ENCODE results near the gene ZSCAN12. TPM values are rescaled to one million over a fixed set of nuclear protein-coding genes. Genes with fewer than 3 reads are reported as not detected.
"Not testable (repeated sequence)": the region's sequence is repeated elsewhere in the genome, so short reads cannot be mapped to it uniquely, and the experiment has no call there.

The ZSCAN12 gene
- total RNA-seq: 1 to 10 TPM; 4.4 to 4.7 TPM

DNA sequence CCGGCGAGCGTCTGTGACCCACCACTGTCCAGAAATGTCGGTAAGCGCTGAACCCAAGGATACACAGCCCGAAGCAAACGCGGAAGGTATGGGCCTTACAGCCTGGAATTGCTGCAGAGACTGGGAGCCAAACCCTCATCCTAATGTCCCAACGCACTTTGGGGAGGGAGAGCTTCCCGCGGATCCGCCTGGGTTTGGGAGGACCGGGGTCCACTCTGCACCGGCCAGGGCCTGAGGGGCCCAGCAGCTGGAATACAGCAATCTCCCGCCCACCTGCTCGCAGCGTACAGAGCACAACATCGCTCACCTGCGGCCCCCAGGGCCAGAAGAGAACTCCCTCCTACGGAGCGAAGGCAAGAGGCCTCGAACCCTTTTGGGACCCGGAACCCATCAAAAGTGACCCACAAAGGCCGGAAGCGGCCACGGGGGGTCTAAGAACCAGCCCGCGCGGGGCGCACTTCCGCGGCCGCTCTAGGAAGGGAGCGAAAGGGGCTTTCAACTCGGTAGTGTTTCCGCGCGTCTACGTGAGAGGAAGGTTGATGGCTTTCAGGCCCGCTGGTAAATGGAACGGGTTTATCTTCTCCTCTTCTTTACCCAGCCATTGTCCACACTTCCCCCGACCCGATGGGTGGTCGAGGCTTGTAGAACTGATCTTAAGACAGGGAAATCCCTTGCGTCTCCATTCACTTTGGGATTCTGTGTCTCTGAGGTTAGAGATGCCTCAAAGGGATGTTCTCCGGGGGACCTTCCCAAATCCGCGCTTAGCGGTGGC lies at the start of gene ZSCAN12:
Gene ZSCAN12, minus strand, starts transcription at position 398 of the 772 bp plus-strand sequence. CDS start 1,342 bp downstream, outside the sequence.
- Mint-ChIP-seq H3K36me3 (ENCODE audit: low read depth) (peaks cover 22% of the 10 kb centered on the region), H3K4me1 (ENCODE audit: low read depth) (peaks cover 39% of the 10 kb centered on the region), H3K4me3 (peak within 1 kb of the TSS; percentile 91), H3K27me3 (ENCODE audit: low read depth) (peaks cover 20% of the 10 kb centered on the region), H3K9me3 (no peaks in the 10 kb centered on the region), H3K27ac (peak within 1 kb of the TSS; percentile 91)
- DNase-seq: peak; percentile 90
- CTCF ChIA-PET: no interaction called here
- intact Hi-C loops (cut with micrococcal nuclease): loop anchor here (1.0 to 10.0 kb wide), 8 partner anchors 27 to 285 kb away; partner anchors contain the start of genes PGBD1, ZKSCAN4 and ZSCAN23

DNA sequence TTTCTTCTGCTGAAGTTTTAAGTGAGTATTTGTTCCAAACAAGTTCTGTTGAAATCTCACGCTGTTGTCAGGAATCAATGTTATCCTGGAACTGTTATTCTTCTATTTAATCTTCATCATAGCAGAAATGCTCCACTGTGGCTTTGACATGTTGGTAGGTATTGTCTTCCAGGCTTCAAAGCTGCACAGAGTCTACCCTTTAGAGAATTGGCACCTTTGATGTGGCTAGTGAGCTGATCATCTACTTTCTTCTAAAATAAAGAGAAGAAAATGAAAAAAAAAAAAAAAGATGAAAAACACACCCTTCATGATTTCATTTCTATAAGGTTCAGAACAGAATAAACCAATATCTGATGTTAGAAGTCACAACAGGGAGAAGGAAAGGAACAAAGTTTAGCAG lies 49.5 kb upstream of the ZSCAN12 start:
- no peak overlapping the region for H3K27ac Mint-ChIP-seq
- DNase-seq: no peak
- H3K4me3 Mint-ChIP-seq: no peak overlapping the region
- intact Hi-C loops (cut with micrococcal nuclease): no loop called here
- CTCF ChIA-PET: no interaction called here
- no peaks in the 10 kb centered on the region for H3K36me3 Mint-ChIP-seq (ENCODE audit: low read depth)
- peaks cover 3% of the 10 kb centered on the region for H3K9me3 Mint-ChIP-seq
- peaks cover 26% of the 10 kb centered on the region for H3K4me1 Mint-ChIP-seq (ENCODE audit: low read depth)
- peaks cover 24% of the 10 kb centered on the region for H3K27me3 Mint-ChIP-seq (ENCODE audit: low read depth)

DNA sequence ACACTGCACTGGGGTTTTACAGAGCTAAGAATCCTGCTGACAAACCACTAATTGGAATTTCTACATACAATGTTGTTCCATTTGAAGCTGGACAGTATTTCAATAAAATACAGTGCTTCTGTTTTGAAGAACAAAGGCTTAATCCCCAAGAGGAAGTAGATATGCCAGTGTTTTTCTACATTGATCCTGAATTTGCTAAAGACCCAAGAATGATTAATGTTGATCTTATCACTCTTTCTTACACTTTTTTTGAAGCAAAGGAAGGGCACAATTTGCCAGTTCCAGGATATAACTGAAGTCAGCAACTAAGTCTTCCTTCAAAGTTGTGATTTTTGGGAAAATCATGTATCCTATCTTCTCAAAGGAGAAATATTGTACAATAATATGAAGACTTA lies 48.0 kb upstream of the ZSCAN12 start:
- H3K36me3 Mint-ChIP-seq (ENCODE audit: low read depth); H3K27ac Mint-ChIP-seq; DNase-seq; intact Hi-C loops (cut with micrococcal nuclease); H3K9me3 Mint-ChIP-seq: not testable (repeated sequence)
- Mint-ChIP-seq H3K4me1 (ENCODE audit: low read depth) (peaks cover 39% of the 10 kb centered on the region), H3K27me3 (ENCODE audit: low read depth) (peaks cover 24% of the 10 kb centered on the region), H3K4me3 (peak overlapping the region; percentile 80)
- CTCF ChIA-PET: interaction anchor here (1.4 kb wide), 1 partner anchor 18 kb away, joined by 4 read pairs; no protein-coding TSS in a partner anchor

DNA sequence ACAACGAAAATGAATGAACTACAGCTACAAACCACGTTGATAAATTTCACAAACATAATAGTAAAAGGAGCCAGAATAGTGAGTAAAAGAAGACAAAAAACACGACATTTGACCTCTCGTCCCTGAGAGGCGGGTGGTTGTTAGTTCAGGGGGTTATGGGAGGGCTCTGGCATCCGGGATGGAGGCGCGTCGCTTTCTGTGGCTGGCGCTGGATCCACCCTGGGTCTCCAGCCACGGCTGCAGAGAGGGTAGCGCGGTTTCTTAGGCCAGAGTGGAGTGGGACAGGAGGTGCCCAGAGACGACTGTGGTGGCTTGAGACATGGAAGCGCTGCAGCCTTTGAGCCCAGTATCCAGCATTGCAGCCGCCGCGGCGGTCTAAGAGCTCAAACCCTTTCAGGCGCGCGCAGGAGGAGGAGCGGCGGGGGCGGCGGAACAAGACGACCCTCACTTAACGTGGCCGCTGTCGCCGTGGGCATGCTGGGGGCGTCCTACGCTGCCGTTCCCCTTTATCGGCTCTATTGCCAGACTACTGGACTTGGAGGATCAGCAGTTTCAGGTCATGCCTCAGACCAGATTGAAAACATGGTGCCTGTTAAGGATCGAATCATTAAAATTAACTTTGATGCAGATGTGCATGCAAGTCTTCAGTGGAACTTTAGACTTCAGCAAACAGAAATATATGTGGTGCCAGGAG lies 47.4 kb upstream of the ZSCAN12 start:
- intact Hi-C loops (cut with micrococcal nuclease): no loop called here
- H3K27ac Mint-ChIP-seq: peak overlapping the region; percentile 41

DNA sequence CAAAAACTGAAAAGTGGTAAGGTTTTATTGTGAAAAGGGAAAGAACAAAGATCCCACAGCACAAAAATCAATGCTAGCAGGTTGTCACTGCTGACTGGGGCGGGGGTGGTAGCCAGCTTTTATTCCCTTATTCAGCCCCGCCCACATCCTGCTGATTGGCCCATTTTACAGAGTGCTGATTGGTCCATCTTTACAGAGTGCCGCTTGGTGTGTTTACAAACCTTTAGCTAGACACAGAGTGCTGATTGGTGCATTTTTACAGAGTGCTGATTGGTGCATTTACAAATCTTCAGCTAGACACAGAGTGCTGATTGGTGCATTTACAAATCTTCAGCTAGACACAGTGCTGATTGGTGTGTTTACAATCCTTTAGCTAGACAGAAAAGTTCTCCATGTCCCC lies 45.2 kb upstream of the ZSCAN12 start:
- DNase-seq: peak; percentile 39
- H3K9me3 Mint-ChIP-seq; H3K36me3 Mint-ChIP-seq (ENCODE audit: low read depth); CTCF ChIA-PET; H3K27ac Mint-ChIP-seq: not testable (repeated sequence)
- intact Hi-C loops (cut with micrococcal nuclease): loop anchor here (5.0 kb wide), 2 partner anchors 302 to 1487 kb away; partner anchors contain the start of gene ZKSCAN8
- Mint-ChIP-seq H3K4me3 (peak overlapping the region; percentile 33), H3K27me3 (ENCODE audit: low read depth) (peaks cover 24% of the 10 kb centered on the region), H3K4me1 (ENCODE audit: low read depth) (peaks cover 39% of the 10 kb centered on the region)

More for the DNA sequence above, 47.4 kb upstream of the ZSCAN12 start:
- H3K4me3 Mint-ChIP-seq: peak overlapping the region; percentile 80
- peaks cover 39% of the 10 kb centered on the region for H3K4me1 Mint-ChIP-seq (ENCODE audit: low read depth)
- peak; percentile 10 for DNase-seq
- H3K9me3 Mint-ChIP-seq: peaks cover 3% of the 10 kb centered on the region
- H3K36me3 Mint-ChIP-seq (ENCODE audit: low read depth): no peaks in the 10 kb centered on the region
- peaks cover 24% of the 10 kb centered on the region for H3K27me3 Mint-ChIP-seq (ENCODE audit: low read depth)
- CTCF ChIA-PET: interaction anchor here (1.4 kb wide), 1 partner anchor 19 kb away, joined by 4 read pairs; no protein-coding TSS in a partner anchor

DNA sequence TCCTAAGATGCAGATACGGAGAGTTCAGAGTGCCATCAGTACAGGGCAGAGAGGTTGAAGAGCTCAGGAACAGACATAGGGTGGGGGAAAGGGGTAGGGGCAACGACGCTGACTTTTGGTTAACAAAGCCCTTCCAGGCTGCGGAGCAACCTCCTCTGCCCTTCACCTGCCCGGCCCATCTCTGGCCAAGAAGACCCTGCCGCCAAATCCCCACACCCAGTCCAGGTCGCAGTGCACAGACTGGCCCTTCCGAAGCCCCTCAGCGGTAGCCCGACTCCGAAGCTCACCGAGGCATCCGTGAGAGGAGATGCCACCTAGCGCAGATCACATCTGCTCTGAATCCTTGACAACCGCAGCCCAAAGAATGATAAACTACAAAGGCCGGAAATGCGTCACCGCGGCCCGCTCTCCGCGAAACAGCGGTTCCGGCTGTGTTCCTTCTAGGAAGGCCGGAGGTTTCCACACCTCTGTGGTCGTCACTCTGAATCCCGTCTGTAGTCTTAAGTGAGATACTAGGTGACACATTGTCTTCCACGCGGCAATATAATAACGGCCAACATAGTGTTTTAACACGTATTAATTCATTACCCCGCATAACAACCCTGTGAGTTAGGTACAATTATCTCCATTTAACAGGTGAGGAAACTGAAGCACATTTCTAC lies 43.7 kb upstream of the ZSCAN12 start, which contains the start of gene ZSCAN23:
Gene ZSCAN23, minus strand, starts transcription at position 380 of the 662 bp plus-strand sequence. CDS start 7,225 bp downstream, outside the sequence.
- peak; percentile 93 for DNase-seq
- peaks cover 31% of the 10 kb centered on the region for H3K4me1 Mint-ChIP-seq (ENCODE audit: low read depth)
- peaks cover 24% of the 10 kb centered on the region for H3K27me3 Mint-ChIP-seq (ENCODE audit: low read depth)
- intact Hi-C loops (cut with micrococcal nuclease): loop anchor here (1.0 to 5.0 kb wide), 6 partner anchors 17 to 1486 kb away; partner anchors contain the start of genes ZKSCAN8 and ZSCAN12
- H3K4me3 Mint-ChIP-seq: peak within 1 kb of the TSS; percentile 98
- peaks cover 3% of the 10 kb centered on the region for H3K9me3 Mint-ChIP-seq
- H3K27ac Mint-ChIP-seq: peak within 1 kb of the TSS; percentile 87
- H3K36me3 Mint-ChIP-seq (ENCODE audit: low read depth): peaks cover 2% of the 10 kb centered on the region
- CTCF ChIA-PET: interaction anchor here (0.9 kb wide), 1 partner anchor 10 kb away, joined by 3 read pairs; no protein-coding TSS in a partner anchor

DNA sequence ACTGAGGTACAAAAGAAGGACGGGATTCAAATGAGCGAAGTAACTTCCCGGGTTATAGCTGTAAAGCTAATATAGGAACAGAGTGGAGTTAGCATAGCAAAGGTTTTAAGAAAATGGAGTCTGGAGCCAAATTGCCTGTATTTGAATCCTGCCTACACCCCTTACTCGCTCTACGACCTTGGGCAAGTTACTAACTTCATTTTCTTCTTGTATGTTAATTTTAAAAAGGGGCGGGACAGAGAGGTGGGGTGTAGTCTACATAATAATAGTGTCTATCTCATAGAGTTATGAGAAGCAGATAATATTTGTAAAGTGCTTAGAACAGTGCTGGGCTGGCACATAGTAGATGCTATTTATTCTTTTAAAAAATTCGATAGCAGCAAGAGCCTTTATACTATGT lies 43.0 kb upstream of the ZSCAN12 start:
- no peak for DNase-seq
- peaks cover 3% of the 10 kb centered on the region for H3K9me3 Mint-ChIP-seq
- H3K27me3 Mint-ChIP-seq (ENCODE audit: low read depth): peaks cover 24% of the 10 kb centered on the region
- CTCF ChIA-PET: interaction anchor here (0.9 kb wide), 1 partner anchor 9 kb away, joined by 3 read pairs; no protein-coding TSS in a partner anchor
- peaks cover 28% of the 10 kb centered on the region for H3K4me1 Mint-ChIP-seq (ENCODE audit: low read depth)
- intact Hi-C loops (cut with micrococcal nuclease): loop anchor here (2.0 to 5.0 kb wide), 3 partner anchors 46 to 1485 kb away; partner anchors contain the start of gene ZKSCAN8
- peaks cover 2% of the 10 kb centered on the region for H3K36me3 Mint-ChIP-seq (ENCODE audit: low read depth)
- H3K27ac Mint-ChIP-seq: peak overlapping the region; percentile 87
- peak overlapping the region; percentile 98 for H3K4me3 Mint-ChIP-seq

DNA sequence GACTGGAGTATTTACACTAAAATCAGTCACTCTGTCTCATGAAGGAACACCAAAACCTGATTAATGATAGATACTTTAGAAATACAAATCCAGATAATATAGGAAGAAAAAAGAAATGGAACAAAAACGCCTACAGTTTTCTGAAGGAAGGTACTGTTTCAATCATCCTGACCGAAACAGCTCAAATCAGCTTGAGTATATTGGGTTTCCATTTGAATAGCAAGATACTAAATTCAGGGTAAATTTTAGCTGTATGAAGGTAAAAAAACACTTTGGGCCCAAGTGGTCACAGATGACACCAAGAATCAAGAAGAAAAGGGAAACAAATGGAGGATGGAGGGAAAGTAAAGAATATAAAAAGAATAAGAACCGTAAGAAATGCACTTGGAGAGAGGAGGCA lies 36.9 kb upstream of the ZSCAN12 start:
- no peak overlapping the region for H3K4me3 Mint-ChIP-seq
- H3K4me1 Mint-ChIP-seq (ENCODE audit: low read depth): peaks cover 3% of the 10 kb centered on the region
- H3K27ac Mint-ChIP-seq: no peak overlapping the region
- intact Hi-C loops (cut with micrococcal nuclease): no loop called here
- CTCF ChIA-PET: no interaction called here
- H3K36me3 Mint-ChIP-seq (ENCODE audit: low read depth): peaks cover 4% of the 10 kb centered on the region
- H3K27me3 Mint-ChIP-seq (ENCODE audit: low read depth): no peaks in the 10 kb centered on the region
- no peaks in the 10 kb centered on the region for H3K9me3 Mint-ChIP-seq
- no peak for DNase-seq

DNA sequence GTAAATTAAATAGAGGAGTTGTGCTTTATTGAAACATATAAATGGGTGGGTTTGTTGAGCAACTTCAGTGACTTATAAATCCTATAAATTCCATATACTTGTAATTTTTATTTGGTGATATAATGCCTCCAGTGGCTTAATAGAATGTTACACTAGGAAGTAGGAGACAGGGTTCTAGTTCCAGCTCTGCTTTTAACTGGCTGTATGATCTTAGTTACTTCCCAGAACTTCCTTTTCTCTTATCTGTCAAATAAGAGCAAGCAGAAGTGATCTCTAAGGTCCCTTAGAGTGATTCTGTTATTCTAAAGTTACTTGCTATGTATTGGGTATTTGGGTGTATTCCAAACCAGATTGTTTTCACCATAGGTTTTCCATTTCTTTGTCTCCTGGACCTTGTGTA lies 33.6 kb upstream of the ZSCAN12 start:
- Mint-ChIP-seq H3K27ac (no peak overlapping the region), H3K27me3 (ENCODE audit: low read depth) (no peaks in the 10 kb centered on the region), H3K36me3 (ENCODE audit: low read depth) (peaks cover 3% of the 10 kb centered on the region), H3K9me3 (no peaks in the 10 kb centered on the region), H3K4me3 (no peak overlapping the region), H3K4me1 (ENCODE audit: low read depth) (peaks cover 5% of the 10 kb centered on the region)
- CTCF ChIA-PET: interaction anchor here (1.0 kb wide), 1 partner anchor 9 kb away, joined by 3 read pairs; no protein-coding TSS in a partner anchor
- intact Hi-C loops (cut with micrococcal nuclease): no loop called here
- DNase-seq: no peak

DNA sequence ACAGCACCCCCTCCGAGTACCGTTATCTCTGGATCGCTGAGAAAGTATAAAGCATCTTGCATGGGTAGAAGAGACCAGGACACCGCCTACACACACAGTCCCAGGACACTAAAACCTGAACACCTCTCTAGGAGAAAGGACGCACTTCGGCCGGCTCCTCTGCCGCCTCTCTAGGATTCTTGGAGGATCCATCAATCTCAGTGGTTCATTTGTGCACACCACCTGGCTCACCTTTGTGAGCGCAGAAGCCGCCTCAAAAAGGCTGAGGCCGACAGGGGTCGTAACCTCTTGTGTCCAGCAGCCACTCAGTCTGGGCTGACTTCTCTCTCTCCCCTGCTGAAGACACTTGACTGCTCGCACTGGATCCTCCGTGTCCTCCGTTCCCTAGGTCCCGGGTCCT lies 30.2 kb upstream of the ZSCAN12 start:
- CTCF ChIA-PET: no interaction called here
- no peaks in the 10 kb centered on the region for H3K36me3 Mint-ChIP-seq (ENCODE audit: low read depth)

DNA sequence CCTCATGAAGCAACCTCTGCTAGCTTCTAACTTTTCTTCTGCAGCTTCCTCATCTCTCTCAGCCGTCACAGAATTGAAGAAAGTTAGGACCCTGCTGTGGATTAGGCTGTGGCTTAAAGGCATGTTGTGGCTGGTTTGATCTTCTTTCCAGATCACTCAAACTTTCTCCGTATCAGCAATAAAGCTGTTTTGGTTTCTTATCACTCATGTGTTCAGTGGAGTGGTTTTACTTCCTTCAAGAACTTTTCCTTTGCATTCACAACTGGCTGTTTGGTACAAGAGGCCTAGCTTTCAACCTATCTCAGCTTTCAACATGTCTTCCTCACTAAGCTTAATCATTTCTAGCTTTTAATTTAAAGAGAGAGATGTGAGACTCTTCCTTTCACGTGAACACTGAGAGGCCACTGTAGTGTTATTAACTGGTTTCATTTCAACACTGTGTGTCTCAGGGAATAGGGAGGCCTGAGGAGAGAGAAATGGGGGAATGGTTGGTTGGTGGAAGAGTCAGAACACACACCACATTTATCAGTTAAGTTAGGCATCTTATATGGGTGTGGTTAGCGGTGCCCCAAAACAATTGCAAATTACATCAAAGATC lies 26.5 kb upstream of the ZSCAN12 start:
- DNase-seq: peak; percentile 29
- CTCF ChIA-PET: interaction anchor here (0.6 kb wide), 1 partner anchor 10 kb away, joined by 4 read pairs; no protein-coding TSS in a partner anchor
- Mint-ChIP-seq H3K9me3 (no peaks in the 10 kb centered on the region), H3K27ac (peak overlapping the region; percentile 63), H3K4me1 (ENCODE audit: low read depth) (peaks cover 12% of the 10 kb centered on the region), H3K4me3 (peak overlapping the region; percentile 22), H3K27me3 (ENCODE audit: low read depth) (peaks cover 2% of the 10 kb centered on the region), H3K36me3 (ENCODE audit: low read depth) (peaks cover 4% of the 10 kb centered on the region)
- intact Hi-C loops (cut with micrococcal nuclease): loop anchor here (1.0 kb wide), 3 partner anchors 17 to 27 kb away; partner anchors contain the start of genes ZSCAN12 and ZSCAN23

More for the DNA sequence above, 30.2 kb upstream of the ZSCAN12 start:
- Mint-ChIP-seq H3K4me3 (no peak overlapping the region), H3K27me3 (ENCODE audit: low read depth) (no peaks in the 10 kb centered on the region), H3K4me1 (ENCODE audit: low read depth) (peaks cover 12% of the 10 kb centered on the region), H3K9me3 (no peaks in the 10 kb centered on the region), H3K27ac (no peak overlapping the region)
- no peak for DNase-seq
- intact Hi-C loops (cut with micrococcal nuclease): no loop called here

Data from activated naive CD4-positive, alpha-beta T cell treated with anti-CD3 and anti-CD28 coated beads for 36 hours (primary cell).